Measurements from ENCODE around the gene ATP4A.

ATP4A gene

GRCh38 chr19:35528218-35529038 is 35.0 kb downstream of the ATP4A start, which contains the start of gene SBSN:
Gene SBSN, minus strand, starts transcription at chr19:35528311. Its CDS starts 30 bp downstream, at chr19:35528281.
- Histone ChIP-seq H3K27me3 (ENCODE audit: control insufficient read depth in 2 of 2, insufficient read depth in 2 of 2, low read length in 2 of 2) (peaks cover 2 to 13% of the 10 kb centered on the region in 2 donors), H3K4me3 (ENCODE audit: low read length in 2 of 2) (no peak within 1 kb of the TSS), H3K9me3 (ENCODE audit: control insufficient read depth in 2 of 2, low read length in 2 of 2) (no peaks in the 10 kb centered on the region), H3K27ac (ENCODE audit: low read depth in 2 of 2, low read length in 2 of 2) (no peak within 1 kb of the TSS), H3K4me1 (ENCODE audit: control insufficient read depth in 2 of 2, insufficient read depth in 2 of 2, low read length in 2 of 2) (no peaks in the 10 kb centered on the region), H3K9ac (ENCODE audit: low read depth in 1 of 2, low read length in 2 of 2) (no peak within 1 kb of the TSS), H3K36me3 (ENCODE audit: control insufficient read depth in 2 of 2, insufficient read depth in 2 of 2, low read length in 2 of 2) (no peaks in the 10 kb centered on the region)

- Histone ChIP-seq H3K4me3 (ENCODE audit: low read length in 2 of 2) (no peak overlapping the region), H3K4me1 (ENCODE audit: control insufficient read depth in 2 of 2, insufficient read depth in 2 of 2, low read length in 2 of 2) (peaks cover 0 to 3% of the 10 kb centered on the region in 2 donors), H3K9me3 (ENCODE audit: control insufficient read depth in 2 of 2, low read length in 2 of 2) (no peaks in the 10 kb centered on the region), H3K27ac (ENCODE audit: low read depth in 2 of 2, low read length in 2 of 2) (no peak overlapping the region), H3K27me3 (ENCODE audit: control insufficient read depth in 2 of 2, insufficient read depth in 2 of 2, low read length in 2 of 2) (peaks cover 0 to 9% of the 10 kb centered on the region in 2 donors), H3K9ac (ENCODE audit: low read depth in 1 of 2, low read length in 2 of 2) (no peak overlapping the region), H3K36me3 (ENCODE audit: control insufficient read depth in 2 of 2, insufficient read depth in 2 of 2, low read length in 2 of 2) (no peaks in the 10 kb centered on the region)
These were observed 37.6 kb downstream of the ATP4A start for GRCh38 chr19:35525873-35526272.

GRCh38 chr19:35524181-35524837 is 39.1 kb downstream of the ATP4A start:
- H3K4me3 ChIP-seq (ENCODE audit: low read length in 2 of 2) = no peak overlapping the region
- no peaks in the 10 kb centered on the region for H3K9me3 ChIP-seq (ENCODE audit: control insufficient read depth in 2 of 2, low read length in 2 of 2)
- no peaks in the 10 kb centered on the region for H3K36me3 ChIP-seq (ENCODE audit: control insufficient read depth in 2 of 2, insufficient read depth in 2 of 2, low read length in 2 of 2)
- no peak overlapping the region for H3K9ac ChIP-seq (ENCODE audit: low read depth in 1 of 2, low read length in 2 of 2)
- H3K27ac ChIP-seq (ENCODE audit: low read depth in 2 of 2, low read length in 2 of 2) = no peak overlapping the region
- H3K4me1 ChIP-seq (ENCODE audit: control insufficient read depth in 2 of 2, insufficient read depth in 2 of 2, low read length in 2 of 2) = peaks cover 0 to 3% of the 10 kb centered on the region in 2 donors
- peaks cover 0 to 5% of the 10 kb centered on the region in 2 donors for H3K27me3 ChIP-seq (ENCODE audit: control insufficient read depth in 2 of 2, insufficient read depth in 2 of 2, low read length in 2 of 2)

GRCh38 chr19:35522745-35523327 is 40.6 kb downstream of the ATP4A start:
- no peaks in the 10 kb centered on the region for H3K9me3 ChIP-seq (ENCODE audit: control insufficient read depth in 2 of 2, low read length in 2 of 2)
- H3K27me3 ChIP-seq (ENCODE audit: control insufficient read depth in 2 of 2, insufficient read depth in 2 of 2, low read length in 2 of 2) = no peaks in the 10 kb centered on the region
- H3K4me1 ChIP-seq (ENCODE audit: control insufficient read depth in 2 of 2, insufficient read depth in 2 of 2, low read length in 2 of 2) = peaks cover 0 to 3% of the 10 kb centered on the region in 2 donors
- no peak overlapping the region for H3K4me3 ChIP-seq (ENCODE audit: low read length in 2 of 2)
- no peak overlapping the region for H3K27ac ChIP-seq (ENCODE audit: low read depth in 2 of 2, low read length in 2 of 2)
- H3K36me3 ChIP-seq (ENCODE audit: control insufficient read depth in 2 of 2, insufficient read depth in 2 of 2, low read length in 2 of 2) = no peaks in the 10 kb centered on the region
- H3K9ac ChIP-seq (ENCODE audit: low read depth in 1 of 2, low read length in 2 of 2) = no peak overlapping the region

GRCh38 chr19:35521124-35521743 is 42.2 kb downstream of the ATP4A start:
- H3K4me3 ChIP-seq (ENCODE audit: low read length in 2 of 2) = no peak overlapping the region
- no peaks in the 10 kb centered on the region for H3K36me3 ChIP-seq (ENCODE audit: control insufficient read depth in 2 of 2, insufficient read depth in 2 of 2, low read length in 2 of 2)
- H3K9ac ChIP-seq (ENCODE audit: low read depth in 1 of 2, low read length in 2 of 2) = no peak overlapping the region
- H3K4me1 ChIP-seq (ENCODE audit: control insufficient read depth in 2 of 2, insufficient read depth in 2 of 2, low read length in 2 of 2) = peaks cover 0 to 3% of the 10 kb centered on the region in 2 donors
- no peaks in the 10 kb centered on the region for H3K27me3 ChIP-seq (ENCODE audit: control insufficient read depth in 2 of 2, insufficient read depth in 2 of 2, low read length in 2 of 2)
- H3K9me3 ChIP-seq (ENCODE audit: control insufficient read depth in 2 of 2, low read length in 2 of 2) = no peaks in the 10 kb centered on the region
- H3K27ac ChIP-seq (ENCODE audit: low read depth in 2 of 2, low read length in 2 of 2) = no peak overlapping the region

GRCh38 chr19:35519291-35519690 is 44.2 kb downstream of the ATP4A start:
- Histone ChIP-seq H3K4me1 (ENCODE audit: control insufficient read depth in 2 of 2, insufficient read depth in 2 of 2, low read length in 2 of 2) (peaks cover 0 to 3% of the 10 kb centered on the region in 2 donors), H3K36me3 (ENCODE audit: control insufficient read depth in 2 of 2, insufficient read depth in 2 of 2, low read length in 2 of 2) (no peaks in the 10 kb centered on the region), H3K4me3 (ENCODE audit: low read length in 2 of 2) (no peak overlapping the region), H3K9me3 (ENCODE audit: control insufficient read depth in 2 of 2, low read length in 2 of 2) (no peaks in the 10 kb centered on the region), H3K27me3 (ENCODE audit: control insufficient read depth in 2 of 2, insufficient read depth in 2 of 2, low read length in 2 of 2) (peaks cover 0 to 1% of the 10 kb centered on the region in 2 donors), H3K27ac (ENCODE audit: low read depth in 2 of 2, low read length in 2 of 2) (no peak overlapping the region), H3K9ac (ENCODE audit: low read depth in 1 of 2, low read length in 2 of 2) (no peak overlapping the region)

- Histone ChIP-seq H3K4me3 (ENCODE audit: low read length in 2 of 2) (no peak overlapping the region), H3K9ac (ENCODE audit: low read depth in 1 of 2, low read length in 2 of 2) (no peak overlapping the region), H3K9me3 (ENCODE audit: control insufficient read depth in 2 of 2, low read length in 2 of 2) (no peaks in the 10 kb centered on the region), H3K4me1 (ENCODE audit: control insufficient read depth in 2 of 2, insufficient read depth in 2 of 2, low read length in 2 of 2) (peaks cover 0 to 3% of the 10 kb centered on the region in 2 donors), H3K36me3 (ENCODE audit: control insufficient read depth in 2 of 2, insufficient read depth in 2 of 2, low read length in 2 of 2) (no peaks in the 10 kb centered on the region), H3K27me3 (ENCODE audit: control insufficient read depth in 2 of 2, insufficient read depth in 2 of 2, low read length in 2 of 2) (peaks cover 2 to 3% of the 10 kb centered on the region in 2 donors), H3K27ac (ENCODE audit: low read depth in 2 of 2, low read length in 2 of 2) (no peak overlapping the region)
These were observed 45.1 kb downstream of the ATP4A start for GRCh38 chr19:35518313-35518712.

GRCh38 chr19:35517342-35517741 is 46.1 kb downstream of the ATP4A start:
- H3K27me3 ChIP-seq (ENCODE audit: control insufficient read depth in 2 of 2, insufficient read depth in 2 of 2, low read length in 2 of 2) = peaks cover 2 to 3% of the 10 kb centered on the region in 2 donors
- H3K36me3 ChIP-seq (ENCODE audit: control insufficient read depth in 2 of 2, insufficient read depth in 2 of 2, low read length in 2 of 2) = no peaks in the 10 kb centered on the region
- no peak overlapping the region for H3K4me3 ChIP-seq (ENCODE audit: low read length in 2 of 2)
- no peak overlapping the region for H3K9ac ChIP-seq (ENCODE audit: low read depth in 1 of 2, low read length in 2 of 2)
- no peaks in the 10 kb centered on the region for H3K4me1 ChIP-seq (ENCODE audit: control insufficient read depth in 2 of 2, insufficient read depth in 2 of 2, low read length in 2 of 2)
- no peak overlapping the region for H3K27ac ChIP-seq (ENCODE audit: low read depth in 2 of 2, low read length in 2 of 2)
- H3K9me3 ChIP-seq (ENCODE audit: control insufficient read depth in 2 of 2, low read length in 2 of 2) = no peaks in the 10 kb centered on the region

GRCh38 chr19:35516310-35516709 is 47.1 kb downstream of the ATP4A start:
- Histone ChIP-seq H3K27ac (ENCODE audit: low read depth in 2 of 2, low read length in 2 of 2) (no peak overlapping the region), H3K9me3 (ENCODE audit: control insufficient read depth in 2 of 2, low read length in 2 of 2) (no peaks in the 10 kb centered on the region), H3K4me1 (ENCODE audit: control insufficient read depth in 2 of 2, insufficient read depth in 2 of 2, low read length in 2 of 2) (no peaks in the 10 kb centered on the region), H3K27me3 (ENCODE audit: control insufficient read depth in 2 of 2, insufficient read depth in 2 of 2, low read length in 2 of 2) (peaks cover 2 to 3% of the 10 kb centered on the region in 2 donors), H3K36me3 (ENCODE audit: control insufficient read depth in 2 of 2, insufficient read depth in 2 of 2, low read length in 2 of 2) (no peaks in the 10 kb centered on the region), H3K4me3 (ENCODE audit: low read length in 2 of 2) (no peak overlapping the region), H3K9ac (ENCODE audit: low read depth in 1 of 2, low read length in 2 of 2) (no peak overlapping the region)

Data from mucosa of rectum (tissue), 2 donors.